GM12878 (cell line): ENCODE measurements around the gene MRPS23. TPM values are rescaled to one million over a fixed set of nuclear protein-coding genes. Genes with fewer than 3 reads are reported as not detected.

ENCODE experiments used
- ATAC-seq: fragments of 200-7000 bp; cut with Tn5 transposase; 3 replicates; pipeline ENCODE4 v1.9.1; 2020; ENCODE audit warnings: mild to moderate bottlenecking, moderate library complexity
- BruUV-seq: library from RNA; stranded (reverse); fragments of 400-500 nt; replicated peaks from 2 replicates; lab custom pipeline; 2021; lab: Mats Ljungman, UMichigan
- CTCF ChIA-PET: fragments of 300-600 bp; sonication (Branson Sonifier 250); formaldehyde crosslinking; extraction: SDS; loops from one replicate; lab custom pipeline; 2021; ENCODE audit warnings: inconsistent platforms; lab: Yijun Ruan, JAX
- POLR2A ChIA-PET: fragments of 350-600 bp; formaldehyde crosslinking; extraction: SDS; loops from one replicate; lab custom pipeline; 2021; ENCODE audit warnings: inconsistent platforms; lab: Charles Lee
- RAD21 ChIA-PET: fragments of 300-600 bp; sonication (Branson Sonifier 250); formaldehyde crosslinking; loops from one replicate; lab custom pipeline; 2023; ENCODE audit warnings: antibody characterized with exemption; ENCODE audit not compliant: unreplicated experiment; lab: Charles Lee
- SMC1A ChIA-PET: fragments of 300-600 bp; sonication (Branson Sonifier 250); formaldehyde crosslinking; loops from one replicate; lab custom pipeline; 2023; ENCODE audit not compliant: unreplicated experiment, uncharacterized antibody; lab: Charles Lee
- DNase-seq: peaks from one replicate; pipeline ENCODE4 v3.0.0-alpha.2; 2011; ENCODE audit warnings: low read depth, low spot score
- FAIRE-seq: peaks from 3 replicates; lab custom pipeline; 2011; peaks lifted over from hg19 to GRCh38; lab: Jason Lieb, UNC
- H2AFZ ChIP-seq: 2 replicates; pipeline ENCODE4 v1.6.0; 2011; ENCODE audit warnings: low read depth, low read length, control low read depth; ENCODE audit not compliant: control insufficient read depth
- H3K27ac ChIP-seq: 2 replicates; pipeline ENCODE4 v1.5.1; 2011; ENCODE audit warnings: control low read depth; ENCODE audit not compliant: control insufficient read depth, insufficient read depth
- H3K27me3 ChIP-seq, 2 experiments: replicated peaks in 1 of 2; 2 replicates each; pipeline versions ENCODE4 v1.6.0 to v1.6.1; 2011; ENCODE audit warnings: low read length in 1 of 2; ENCODE audit not compliant: control insufficient read depth in 2 of 2, insufficient read depth in 2 of 2
- H3K36me3 ChIP-seq, 2 experiments: 2 replicates each; pipeline ENCODE4 v1.5.1; 2011; ENCODE audit warnings: low read length in 1 of 2; ENCODE audit not compliant: control insufficient read depth in 2 of 2, insufficient read depth in 2 of 2
- H3K4me1 ChIP-seq: 2 replicates; pipeline ENCODE4 v1.6.1; 2011; ENCODE audit warnings: mild to moderate bottlenecking, low read length, moderate library complexity, mixed read lengths; ENCODE audit not compliant: control insufficient read depth, insufficient read depth
- H3K4me2 ChIP-seq: 2 replicates; pipeline ENCODE4 v1.6.0; 2011; ENCODE audit warnings: control low read depth; ENCODE audit not compliant: control insufficient read depth, insufficient read depth
- H3K4me3 ChIP-seq: fragments of 200-600 bp; sonication (generic); 2 replicates; pipeline ENCODE4 v1.5.1; 2016
- H3K79me2 ChIP-seq: 2 replicates; pipeline ENCODE4 v1.6.0; 2011; ENCODE audit warnings: low read length; ENCODE audit not compliant: control insufficient read depth, insufficient read depth
- H3K9ac ChIP-seq: 2 replicates; pipeline ENCODE4 v1.8.0; 2011; ENCODE audit warnings: low read length, control low read depth, mixed read lengths; ENCODE audit not compliant: control insufficient read depth, insufficient read depth
- H3K9me3 ChIP-seq: replicated peaks from 3 replicates; pipeline ENCODE4 v1.5.1; 2011; ENCODE audit warnings: mild to moderate bottlenecking, low read length; ENCODE audit not compliant: control insufficient read depth, insufficient read depth
- H4K20me1 ChIP-seq: 2 replicates; pipeline ENCODE4 v1.6.0; 2011; ENCODE audit not compliant: control insufficient read depth, insufficient read depth
- BCL11A ChIP-seq: IDR thresholded peaks from 2 replicates; pipeline ENCODE4 v1.6.1; 2011; ENCODE audit warnings: low read depth, low read length
- CTCF ChIP-seq, 3 experiments: IDR thresholded peaks in 2 of 3; conservative IDR thresholded peaks in 1 of 3; 2 replicates each; pipeline ENCODE4 v1.5.1; 2011; ENCODE audit warnings: low read depth in 3 of 3, low read length in 3 of 3, mild to moderate bottlenecking in 3 of 3, control low read depth in 2 of 3, moderate library complexity in 2 of 3, inconsistent platforms in 1 of 3, mixed read lengths in 1 of 3; ENCODE audit not compliant: control insufficient read depth in 2 of 3, insufficient read depth in 1 of 3; ENCODE audit errors: extremely low read depth in 1 of 3
- E2F4 ChIP-seq: IDR thresholded peaks from 2 replicates; pipeline ENCODE4 v1.6.1; 2012; ENCODE audit warnings: low read depth, low read length, improper control_type of control experiment
- IRF4 ChIP-seq: IDR thresholded peaks from 2 replicates; pipeline ENCODE4 v1.6.1; 2011; ENCODE audit warnings: low read depth, low read length
- JUNB ChIP-seq: IDR thresholded peaks from 2 replicates; pipeline ENCODE4 v1.6.1; 2016; ENCODE audit warnings: antibody characterized with exemption, mild to moderate bottlenecking
- MLLT1 ChIP-seq: fragments of 450-650 bp; IDR thresholded peaks from 2 replicates; pipeline ENCODE4 v1.6.1; 2016; ENCODE audit warnings: mild to moderate bottlenecking
- MTA2 ChIP-seq: fragments of 450-650 bp; IDR thresholded peaks from 2 replicates; pipeline ENCODE4 v1.6.1; 2016; ENCODE audit warnings: low read depth, mild to moderate bottlenecking, moderate library complexity
- RUNX3 ChIP-seq: IDR thresholded peaks from 2 replicates; pipeline ENCODE4 v1.6.1; 2012; ENCODE audit warnings: low read length, inconsistent platforms
- WGBS: methylation state at CpG from one replicate; pipeline ENCODE4 v1.1.6; 2016; ENCODE audit warnings: low lambda C conversion rate; ENCODE audit not compliant: insufficient replicate concordance, insufficient coverage; ENCODE audit errors: missing lambda C conversion rate; 5-methylcytosine and 5-hydroxymethylcytosine counted together
- in situ Hi-C: fragments of 300-500 bp; cut with MboI; formaldehyde crosslinking; loops from 9 replicates; pipeline ENCODE4 v1.14.3; 2018; ENCODE audit warnings: mixed read lengths
- intact Hi-C: fragments of 100-400 bp; cut with micrococcal nuclease; formaldehyde crosslinking; loops from one replicate; pipeline ENCODE4 v1.14.2; 2022; ENCODE audit not compliant: unreplicated experiment
- polyA plus RNA-seq, 11 experiments: library from polyadenylated mRNA; depleted of rRNA in 4 of 11; unstranded in 6 of 11; stranded (reverse) in 5 of 11; fragments of >200 nt; fragmentation: Nextera tagmentation in 4 of 11; fragmentation: Illumina TruSeq in 1 of 11; extraction: Ambion mirVana in 4 of 11; extraction: Trizol in 1 of 11; gene quantifications; 1 replicate in 1 of 11; 2 replicates in 10 of 11; pipeline versions ENCODE4 v1.2.1 to v1.2.3, GENCODE V29; 2011 to 2016; ENCODE audit warnings: inconsistent platforms in 2 of 11, missing spikeins in 2 of 11, low read depth in 1 of 11
- total RNA-seq, 4 experiments: library from RNA; depleted of rRNA in 3 of 4; stranded (reverse); fragments of >200 nt in 3 of 4; fragmentation: Illumina TruSeq in 1 of 4; extraction: Trizol in 1 of 4; gene quantifications; 2 replicates each; pipeline versions ENCODE4 v1.2.1 to v1.2.3, GENCODE V29; 2013 to 2021

MRPS23 gene
- total and polyA plus RNA-seq, 10 of the 15 experiments (the other 5 are each of a cell fraction or from before 2014, with no cell fraction given) = 65.3 to 237 (median 87.9) TPM

- TF ChIP-seq E2F4 = no peak
- TF ChIP-seq, all 136 proteins: peak for 0
These were observed 45.7 kb upstream of the MRPS23 start (continued) for GRCh38 chr17:57895382-57896060.

- no peak overlapping the region for H3K4me3 ChIP-seq
- H3K27ac ChIP-seq = no peak overlapping the region
- no peaks in the 10 kb centered on the region; the same call in 1 of the 2 replicates for H4K20me1 ChIP-seq
- no TSS peak for BruUV-seq
- peaks cover 27% of the 10 kb centered on the region for H3K4me1 ChIP-seq
- H2AFZ ChIP-seq = no peak overlapping the region
- POLR2A ChIA-PET = no interaction called here
- no peaks in the 10 kb centered on the region for H3K79me2 ChIP-seq
- H3K9ac ChIP-seq = no peak overlapping the region
- no peak overlapping the region for H3K4me2 ChIP-seq
- FAIRE-seq (peak; percentile 68), ATAC-seq (peak; percentile 38), DNase-seq (no peak)
- no peaks in the 10 kb centered on the region for H3K27me3 ChIP-seq
- TF ChIP-seq IRF4 (peak; percentile 63; the same call in 1 of the 2 replicates), MTA2 (0 out of 2 replicates have a peak, but pooled peaks have one; percentile 18), MLLT1 (no peak), JUNB (peak; percentile 69), RUNX3 (peak; percentile 37; the same call in 1 of the 2 replicates), CTCF (IDR thresholded peaks at IDR 0.05 in 2 of 3, conservative IDR thresholded peaks at IDR 0.05 in 1 of 3; ENCODE audit: control insufficient read depth in 2 of 3, extremely low read depth in 1 of 3, insufficient read depth in 1 of 3, low read depth in 3 of 3, low read length in 3 of 3) (no peak), BCL11A (0 out of 2 replicates have a peak, but pooled peaks have one; percentile 30)
- in situ Hi-C loops (loop anchor here (10.0 kb wide), 1 partner anchor 100 kb away; no protein-coding TSS in a partner anchor), intact Hi-C loops (loop anchor here (5.0 kb wide), 1 partner anchor 38 kb away; no protein-coding TSS in a partner anchor)
- no peaks in the 10 kb centered on the region for H3K9me3 ChIP-seq
- SMC1A ChIA-PET = interaction anchor here (0.8 to 7.8 kb wide), 9 partner anchors 9 to 217 kb away, joined by 3 to 111 read pairs (median 4); no protein-coding TSS in a partner anchor
- WGBS = 18% methylated on average over 1 of the region's 1 CpG
- CTCF ChIA-PET = interaction anchor here (0.8 to 9.4 kb wide), 7 partner anchors 34 to 652 kb away, joined by 3 to 92 read pairs (median 4); no protein-coding TSS in a partner anchor
- RAD21 ChIA-PET = interaction anchor here (1.0 to 1.7 kb wide), 4 partner anchors 34 to 105 kb away, joined by 3 read pairs; no protein-coding TSS in a partner anchor
- H3K36me3 ChIP-seq = no peaks in the 10 kb centered on the region
These were observed 45.0 kb upstream of the MRPS23 start for GRCh38 chr17:57894848-57895247.
